Keratinocyte (primary cell): Measurements from ENCODE around the gene SEMA3C. TPM values are rescaled to one million over a fixed set of nuclear protein-coding genes. Genes with fewer than 3 reads are reported as not detected.

Experiments
- DNase-seq: peaks from one replicate; pipeline ENCODE4 v3.0.0-alpha.2; 2011; ENCODE audit warnings: low read depth, missing footprints, low spot score
- FAIRE-seq: peaks from 2 replicates; lab custom pipeline; 2011; peaks lifted over from hg19 to GRCh38; lab: Jason Lieb, UNC
- H2AFZ ChIP-seq: 2 replicates; pipeline ENCODE4 v1.6.0; 2012; ENCODE audit warnings: low read length, control low read depth, inconsistent platforms; ENCODE audit not compliant: control insufficient read depth
- H3K27ac ChIP-seq: 2 replicates; pipeline ENCODE4 v1.5.1; 2011; ENCODE audit warnings: low read length; ENCODE audit not compliant: control insufficient read depth, insufficient read depth
- H3K27me3 ChIP-seq: 3 replicates; pipeline ENCODE4 v1.6.0; 2011; ENCODE audit warnings: low read length; ENCODE audit not compliant: control insufficient read depth, insufficient read depth; ENCODE audit errors: extremely low read depth
- H3K36me3 ChIP-seq, 2 experiments: 2 replicates in 1 of 2; 3 replicates in 1 of 2; pipeline ENCODE4 v1.5.1; 2011; ENCODE audit warnings: low read length in 2 of 2, mild to moderate bottlenecking in 1 of 2; ENCODE audit not compliant: control insufficient read depth in 2 of 2, insufficient read depth in 2 of 2; ENCODE audit errors: extremely low read depth in 1 of 2
- H3K4me1 ChIP-seq: 3 replicates; pipeline ENCODE4 v1.5.1; 2011; ENCODE audit warnings: low read length; ENCODE audit not compliant: control insufficient read depth, insufficient read depth; ENCODE audit errors: extremely low read depth
- H3K4me2 ChIP-seq: 3 replicates; pipeline ENCODE4 v1.6.0; 2011; ENCODE audit warnings: low read depth, low read length; ENCODE audit not compliant: control insufficient read depth, insufficient read depth; ENCODE audit errors: extremely low read depth
- H3K4me3 ChIP-seq, 3 experiments: fragments of 200-600 bp in 1 of 3; sonication (generic) in 1 of 3; 2 replicates in 2 of 3; 3 replicates in 1 of 3; pipeline ENCODE4 v1.5.1; 2011 to 2016; ENCODE audit warnings: low read length in 3 of 3, mild to moderate bottlenecking in 3 of 3, control low read depth in 2 of 3, inconsistent platforms in 1 of 3, low read depth in 1 of 3, mixed read lengths in 1 of 3, mixed run types in 1 of 3, moderate library complexity in 1 of 3; ENCODE audit not compliant: control insufficient read depth in 2 of 3, insufficient read depth in 2 of 3; ENCODE audit errors: extremely low read depth in 1 of 3
- H3K79me2 ChIP-seq: 2 replicates; pipeline ENCODE4 v1.6.0; 2012; ENCODE audit warnings: low read length; ENCODE audit not compliant: control insufficient read depth, insufficient read depth
- H3K9ac ChIP-seq: 3 replicates; pipeline ENCODE4 v1.6.0; 2011; ENCODE audit warnings: low read length; ENCODE audit not compliant: control insufficient read depth, insufficient read depth; ENCODE audit errors: extremely low read depth
- H3K9me1 ChIP-seq: 3 replicates; pipeline ENCODE4 v1.6.0; 2011; ENCODE audit warnings: low read length; ENCODE audit not compliant: control insufficient read depth, insufficient read depth; ENCODE audit errors: extremely low read depth
- H3K9me3 ChIP-seq: 2 replicates; pipeline ENCODE4 v1.5.1; 2012; ENCODE audit warnings: low read depth, low read length; ENCODE audit not compliant: control insufficient read depth
- H4K20me1 ChIP-seq: 3 replicates; pipeline ENCODE4 v1.6.0; 2011; ENCODE audit warnings: low read length; ENCODE audit not compliant: control insufficient read depth, insufficient read depth; ENCODE audit errors: extremely low read depth
- CTCF ChIP-seq, 3 experiments: IDR thresholded peaks in 1 of 3; conservative IDR thresholded peaks in 1 of 3; optimal IDR thresholded peaks in 1 of 3; 2 replicates in 2 of 3; 3 replicates in 1 of 3; pipeline versions ENCODE3 to v1.5.1; 2011; ENCODE audit warnings: low read length in 3 of 3, mild to moderate bottlenecking in 3 of 3, moderate library complexity in 2 of 3, control low read depth in 1 of 3, inconsistent platforms in 1 of 3; ENCODE audit not compliant: insufficient read depth in 2 of 3; ENCODE audit errors: extremely low read depth in 1 of 3
- EZH2 ChIP-seq: IDR thresholded peaks from one replicate; pipeline ENCODE4 v1.6.1; 2012; ENCODE audit warnings: inconsistent platforms, mild to moderate bottlenecking, low read length, moderate library complexity
- dilution Hi-C: fragments of 300-500 bp; cut with MboI; formaldehyde crosslinking; loops from one replicate; pipeline ENCODE4 v1.7.0; 2020; ENCODE audit warnings: low sequenced_read_pairs; ENCODE audit not compliant: extremely low pct_ligation_motif_present
- polyA plus RNA-seq, 5 experiments: library from polyadenylated mRNA; depleted of rRNA in 3 of 5; stranded (reverse) in 3 of 5; stranded (forward) in 1 of 5; unstranded in 1 of 5; fragments of >200 nt; gene quantifications; 1 replicate in 1 of 5; 2 replicates in 3 of 5; 3 replicates in 1 of 5; pipeline versions ENCODE4 v1.2.1 to v1.2.3, GENCODE V29; 2011 to 2012; ENCODE audit warnings: missing spikeins in 2 of 5, low read depth in 1 of 5, low replicate concordance in 1 of 5

SEMA3C gene
- polyA plus RNA-seq, 1 donor (not counting 4 experiments of a cell fraction or from before 2014, with no cell fraction given), result 142 TPM

GRCh38 chr7:80767654-80768053 is 151.2 kb downstream of the SEMA3C start:
- Histone ChIP-seq H3K4me1 (no peaks in the 10 kb centered on the region), H3K9me3 (no peaks in the 10 kb centered on the region), H3K4me3 (no peak overlapping the region), H3K9ac (no peak overlapping the region), H4K20me1 (no peaks in the 10 kb centered on the region), H3K9me1 (no peaks in the 10 kb centered on the region), H3K36me3 (peaks cover 11% of the 10 kb centered on the region in 2 experiments), H3K4me2 (no peak overlapping the region), H3K27ac (no peak overlapping the region), H3K27me3 (no peaks in the 10 kb centered on the region), H3K79me2 (no peaks in the 10 kb centered on the region), H2AFZ (no peak overlapping the region)
- TF ChIP-seq EZH2 (no peak), CTCF (optimal IDR thresholded peaks at IDR 0.05 in 1 of 3, IDR thresholded peaks at IDR 0.05 in 1 of 3, conservative IDR thresholded peaks at IDR 0.05 in 1 of 3; ENCODE audit: extremely low read depth in 1 of 3, insufficient read depth in 2 of 3, low read length in 3 of 3) (no peak)
- DNase-seq (no peak), FAIRE-seq (no peak)
- dilution Hi-C loops, result no loop called here

- Histone ChIP-seq H3K9ac (no peak overlapping the region), H3K79me2 (no peaks in the 10 kb centered on the region), H3K9me3 (no peaks in the 10 kb centered on the region), H3K4me3 (no peak overlapping the region), H3K9me1 (no peaks in the 10 kb centered on the region), H3K27me3 (no peaks in the 10 kb centered on the region), H3K4me2 (no peak overlapping the region), H3K4me1 (no peaks in the 10 kb centered on the region), H3K27ac (no peak overlapping the region), H3K36me3 (peaks cover 11% of the 10 kb centered on the region in 2 experiments), H4K20me1 (no peaks in the 10 kb centered on the region), H2AFZ (no peak overlapping the region)
- dilution Hi-C loops, result no loop called here
- TF ChIP-seq CTCF (optimal IDR thresholded peaks at IDR 0.05 in 1 of 3, IDR thresholded peaks at IDR 0.05 in 1 of 3, conservative IDR thresholded peaks at IDR 0.05 in 1 of 3; ENCODE audit: extremely low read depth in 1 of 3, insufficient read depth in 2 of 3, low read length in 3 of 3), result no peak
- TF ChIP-seq EZH2, result no peak
- DNase-seq, result no peak
- no peak for FAIRE-seq
Measured at GRCh38 chr7:80766724-80767123, 152.1 kb downstream of the SEMA3C start.
